ENCODE measurements around the gene ATG9B. TPM values are rescaled to one million over a fixed set of nuclear protein-coding genes. Genes with fewer than 3 reads are reported as not detected.

ATG9B gene
- total and polyA plus RNA-seq, 2 donors (not counting 1 experiment from before 2014, with no cell fraction given): 5.1 to 7.2 TPM

- H4K20me1 ChIP-seq (ENCODE audit: control insufficient read depth, insufficient read depth, low read length, poor library complexity, severe bottlenecking): no peaks in the 10 kb centered on the region
- peak overlapping the region; percentile 66 for H3K9ac ChIP-seq (ENCODE audit: low read length)
- H3K79me2 ChIP-seq (ENCODE audit: control insufficient read depth, insufficient read depth, low read length): no peaks in the 10 kb centered on the region
- intact Hi-C loops (cut with micrococcal nuclease): loop anchor here (1.0 to 2.0 kb wide), 2 partner anchors 10 to 39 kb away; no protein-coding TSS in a partner anchor
- Mint-ChIP-seq H3K9me3 (ENCODE audit: insufficient read depth) (no peaks in the 10 kb centered on the region), H3K27ac (peak overlapping the region; percentile 87), H3K4me3 (peak overlapping the region; percentile 94), H3K4me1 (peaks cover 42% of the 10 kb centered on the region), H3K27me3 (peaks cover 18% of the 10 kb centered on the region)
- peak; percentile 21 for ATAC-seq (ENCODE audit: low read depth)
- no peaks in the 10 kb centered on the region for H3K36me3 ChIP-seq (replicated peaks in 1 of 2; ENCODE audit: control extremely low read depth in 1 of 2, control insufficient read depth in 1 of 2, extremely low read depth in 1 of 2, insufficient read depth in 2 of 2, low read length in 1 of 2)
- peaks cover 0 to 33% (median 26%) of the 10 kb centered on the region in 4 experiments for H3K27me3 ChIP-seq (replicated peaks in 1 of 4; ENCODE audit: control extremely low read depth in 1 of 4, control insufficient read depth in 3 of 4, insufficient read depth in 4 of 4, low read length in 3 of 4)
- no peak for TF ChIP-seq EZH2 (IDR thresholded peaks at IDR 0.05; ENCODE audit: borderline replicate concordance, insufficient read depth, low read depth, low read length, poor library complexity, severe bottlenecking)
- TF ChIP-seq, protein P1, sequence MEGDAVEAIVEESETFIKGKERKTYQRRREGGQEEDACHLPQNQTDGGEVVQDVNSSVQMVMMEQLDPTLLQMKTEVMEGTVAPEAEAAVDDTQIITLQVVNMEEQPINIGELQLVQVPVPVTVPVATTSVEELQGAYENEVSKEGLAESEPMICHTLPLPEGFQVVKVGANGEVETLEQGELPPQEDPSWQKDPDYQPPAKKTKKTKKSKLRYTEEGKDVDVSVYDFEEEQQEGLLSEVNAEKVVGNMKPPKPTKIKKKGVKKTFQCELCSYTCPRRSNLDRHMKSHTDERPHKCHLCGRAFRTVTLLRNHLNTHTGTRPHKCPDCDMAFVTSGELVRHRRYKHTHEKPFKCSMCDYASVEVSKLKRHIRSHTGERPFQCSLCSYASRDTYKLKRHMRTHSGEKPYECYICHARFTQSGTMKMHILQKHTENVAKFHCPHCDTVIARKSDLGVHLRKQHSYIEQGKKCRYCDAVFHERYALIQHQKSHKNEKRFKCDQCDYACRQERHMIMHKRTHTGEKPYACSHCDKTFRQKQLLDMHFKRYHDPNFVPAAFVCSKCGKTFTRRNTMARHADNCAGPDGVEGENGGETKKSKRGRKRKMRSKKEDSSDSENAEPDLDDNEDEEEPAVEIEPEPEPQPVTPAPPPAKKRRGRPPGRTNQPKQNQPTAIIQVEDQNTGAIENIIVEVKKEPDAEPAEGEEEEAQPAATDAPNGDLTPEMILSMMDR (IDR thresholded peaks at IDR 0.05): no peak
- peak overlapping the region; percentile 92 for H3K4me2 ChIP-seq (replicated peaks; ENCODE audit: low read depth, low read length, poor library complexity, severe bottlenecking)
- peak overlapping the region in 4 of 5 experiments; percentile 45 to 74 (median 62) for H3K4me3 ChIP-seq (ENCODE audit: control extremely low read depth in 1 of 5, extremely low read depth in 1 of 5, insufficient read depth in 1 of 5, low read depth in 2 of 5, low read length in 4 of 5)
- 28% methylated on average over 27 of the region's 27 CpGs for WGBS (ENCODE audit: insufficient coverage)
- peak overlapping the region; percentile 83 for H2AFZ ChIP-seq (ENCODE audit: insufficient read depth, low read depth, low read length, poor library complexity, severe bottlenecking)
- peak overlapping the region in 1 of 2 donors; percentile 64 for H3K27ac ChIP-seq (ENCODE audit: low read length in 2 of 2)
- H3K9me3 ChIP-seq (ENCODE audit: control extremely low read depth in 1 of 3, control insufficient read depth in 2 of 3, insufficient read depth in 1 of 3, low read length in 2 of 3): peaks cover 0 to 26% (median 0%) of the 10 kb centered on the region in 3 donors
- POLR2A ChIA-PET: no interaction called here
- CTCF ChIA-PET: interaction anchor here (0.7 to 1.9 kb wide), 5 partner anchors 11 to 137 kb away, joined by 3 to 6 read pairs (median 3); partner anchors contain the start of gene ABCB8
- DNase-seq: peak; percentile 62
- H3K4me1 ChIP-seq (ENCODE audit: control insufficient read depth in 2 of 2, insufficient read depth in 2 of 2, low read length in 2 of 2): peaks cover 36 to 39% of the 10 kb centered on the region in 2 donors
These were observed 50.5 kb downstream of the ATG9B start for GRCh38 chr7:150973571-150974451.

DNA sequence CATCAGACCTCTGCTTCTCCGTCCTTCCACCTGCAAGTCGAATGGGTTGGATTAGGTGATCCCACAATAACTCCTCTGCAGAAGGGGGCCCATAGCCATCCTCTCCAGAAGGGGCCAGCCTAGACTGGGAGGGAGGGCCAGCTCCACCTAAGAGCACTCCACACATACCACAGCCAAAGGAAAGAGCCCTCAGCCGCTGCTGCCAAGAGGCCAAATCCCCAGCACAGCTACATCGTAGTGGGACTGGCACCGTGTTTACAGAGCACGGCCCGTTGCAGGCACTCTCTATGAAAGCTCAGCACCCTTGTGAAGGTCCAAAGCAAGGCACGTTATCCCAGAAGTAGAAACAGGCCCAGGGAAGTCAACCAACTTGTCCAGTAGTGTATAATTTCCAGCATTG lies 51.6 kb downstream of the ATG9B start:
- intact Hi-C loops (cut with micrococcal nuclease): no loop called here
- CTCF ChIA-PET: interaction anchor here (1.4 kb wide), 1 partner anchor 12 kb away, joined by 6 read pairs; no protein-coding TSS in a partner anchor
- H3K9me3 ChIP-seq (ENCODE audit: control extremely low read depth in 1 of 3, control insufficient read depth in 2 of 3, insufficient read depth in 1 of 3, low read length in 2 of 3): peaks cover 0 to 21% (median 0%) of the 10 kb centered on the region in 3 donors
- Mint-ChIP-seq H3K27ac (no peak overlapping the region), H3K4me1 (peaks cover 37% of the 10 kb centered on the region), H3K4me3 (peak overlapping the region; percentile 94), H3K27me3 (peaks cover 15% of the 10 kb centered on the region), H3K9me3 (ENCODE audit: insufficient read depth) (no peaks in the 10 kb centered on the region)
- H4K20me1 ChIP-seq (ENCODE audit: control insufficient read depth, insufficient read depth, low read length, poor library complexity, severe bottlenecking): no peaks in the 10 kb centered on the region
- no peaks in the 10 kb centered on the region for H3K79me2 ChIP-seq (ENCODE audit: control insufficient read depth, insufficient read depth, low read length)
- DNase-seq (no peak), ATAC-seq (ENCODE audit: low read depth) (no peak)
- no peak overlapping the region for H2AFZ ChIP-seq (ENCODE audit: insufficient read depth, low read depth, low read length, poor library complexity, severe bottlenecking)
- peaks cover 0 to 27% (median 21%) of the 10 kb centered on the region in 4 experiments for H3K27me3 ChIP-seq (replicated peaks in 1 of 4; ENCODE audit: control extremely low read depth in 1 of 4, control insufficient read depth in 3 of 4, insufficient read depth in 4 of 4, low read length in 3 of 4)
- H3K4me3 ChIP-seq (ENCODE audit: control extremely low read depth in 1 of 5, extremely low read depth in 1 of 5, insufficient read depth in 1 of 5, low read depth in 2 of 5, low read length in 4 of 5): no peak overlapping the region
- H3K9ac ChIP-seq (ENCODE audit: low read length): no peak overlapping the region
- 96% methylated on average over 6 of the region's 8 CpGs for WGBS (ENCODE audit: insufficient coverage)
- peaks cover 30 to 33% of the 10 kb centered on the region in 2 donors for H3K4me1 ChIP-seq (ENCODE audit: control insufficient read depth in 2 of 2, insufficient read depth in 2 of 2, low read length in 2 of 2)
- H3K4me2 ChIP-seq (replicated peaks; ENCODE audit: low read depth, low read length, poor library complexity, severe bottlenecking): no peak overlapping the region
- no peaks in the 10 kb centered on the region for H3K36me3 ChIP-seq (replicated peaks in 1 of 2; ENCODE audit: control extremely low read depth in 1 of 2, control insufficient read depth in 1 of 2, extremely low read depth in 1 of 2, insufficient read depth in 2 of 2, low read length in 1 of 2)
- H3K27ac ChIP-seq (ENCODE audit: low read length in 2 of 2): no peak overlapping the region
- no peak for TF ChIP-seq EZH2 (IDR thresholded peaks at IDR 0.05; ENCODE audit: borderline replicate concordance, insufficient read depth, low read depth, low read length, poor library complexity, severe bottlenecking)
- TF ChIP-seq, protein P1 (IDR thresholded peaks at IDR 0.05): no peak
- POLR2A ChIA-PET: no interaction called here
